CD1c-positive myeloid dendritic cell (primary cell): ENCODE results near the gene ZNF692.
"Not testable (repeated sequence)": the region's sequence is repeated elsewhere in the genome, so short reads cannot be mapped to it uniquely, and the experiment has no call there.

Experiments
- DNase-seq: peaks from one replicate; pipeline ENCODE4 v3.0.0-alpha.2; 2016; ENCODE audit errors: extremely low spot score

Gene ZNF692

GRCh38 chr1:248810000-248810726 is 48.7 kb downstream of the ZNF692 start:
- DNase-seq, result no peak

DNA sequence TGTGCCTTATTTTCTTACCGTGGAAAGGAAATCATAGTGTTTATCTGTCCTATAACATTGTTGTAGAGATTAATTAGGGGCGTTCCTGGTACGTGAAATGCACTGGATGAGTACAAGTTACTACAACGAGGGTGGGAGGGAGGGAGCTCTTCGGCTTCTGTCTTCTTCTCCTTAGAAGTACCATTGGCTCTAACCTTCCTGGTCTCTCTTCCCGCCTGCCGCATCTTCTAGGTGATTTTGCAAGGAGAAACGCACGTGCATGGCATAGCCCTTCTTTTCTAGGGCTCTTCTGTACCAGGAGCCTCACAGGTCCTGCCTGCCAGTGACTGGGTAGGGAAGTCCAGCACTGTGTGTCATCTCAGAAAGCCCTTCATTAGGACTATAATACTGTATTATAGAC is 50.0 kb downstream of the ZNF692 start:
- DNase-seq, result no peak

DNA sequence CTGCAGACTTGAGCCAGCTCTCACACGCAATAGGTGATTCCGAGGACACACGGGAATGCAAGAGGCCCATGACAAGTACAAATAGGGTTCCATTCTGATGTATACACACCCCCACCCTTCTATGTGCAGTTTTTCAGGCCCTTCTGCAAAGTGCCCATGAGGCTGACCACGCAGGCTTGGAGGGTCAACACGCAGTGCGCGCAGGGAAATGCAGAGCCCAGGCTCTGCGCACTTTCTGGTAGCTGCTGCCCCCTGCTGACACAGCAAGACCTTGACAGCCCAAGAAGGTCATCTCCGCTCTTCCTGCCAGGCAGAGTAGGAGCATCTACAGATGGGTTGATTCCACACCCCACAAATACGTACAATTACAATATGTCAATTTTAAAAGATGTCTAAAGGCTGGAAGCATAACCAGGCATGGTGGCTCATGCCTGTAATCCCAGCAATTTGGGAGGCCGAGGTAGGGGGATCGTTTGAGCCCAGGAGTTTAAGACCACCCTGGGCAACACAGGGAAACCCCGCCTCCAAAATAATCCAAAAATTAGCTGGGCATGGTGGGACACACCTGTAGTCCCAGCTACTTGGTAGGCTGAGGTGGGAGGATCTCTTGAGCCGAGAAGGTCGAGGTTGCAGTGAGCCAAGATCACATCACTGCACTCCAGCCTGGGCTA is 51.7 kb downstream of the ZNF692 start:
- peak; percentile 73 for DNase-seq

GRCh38 chr1:248805876-248806275 is 53.0 kb downstream of the ZNF692 start:
- peak; percentile 53 for DNase-seq

DNA sequence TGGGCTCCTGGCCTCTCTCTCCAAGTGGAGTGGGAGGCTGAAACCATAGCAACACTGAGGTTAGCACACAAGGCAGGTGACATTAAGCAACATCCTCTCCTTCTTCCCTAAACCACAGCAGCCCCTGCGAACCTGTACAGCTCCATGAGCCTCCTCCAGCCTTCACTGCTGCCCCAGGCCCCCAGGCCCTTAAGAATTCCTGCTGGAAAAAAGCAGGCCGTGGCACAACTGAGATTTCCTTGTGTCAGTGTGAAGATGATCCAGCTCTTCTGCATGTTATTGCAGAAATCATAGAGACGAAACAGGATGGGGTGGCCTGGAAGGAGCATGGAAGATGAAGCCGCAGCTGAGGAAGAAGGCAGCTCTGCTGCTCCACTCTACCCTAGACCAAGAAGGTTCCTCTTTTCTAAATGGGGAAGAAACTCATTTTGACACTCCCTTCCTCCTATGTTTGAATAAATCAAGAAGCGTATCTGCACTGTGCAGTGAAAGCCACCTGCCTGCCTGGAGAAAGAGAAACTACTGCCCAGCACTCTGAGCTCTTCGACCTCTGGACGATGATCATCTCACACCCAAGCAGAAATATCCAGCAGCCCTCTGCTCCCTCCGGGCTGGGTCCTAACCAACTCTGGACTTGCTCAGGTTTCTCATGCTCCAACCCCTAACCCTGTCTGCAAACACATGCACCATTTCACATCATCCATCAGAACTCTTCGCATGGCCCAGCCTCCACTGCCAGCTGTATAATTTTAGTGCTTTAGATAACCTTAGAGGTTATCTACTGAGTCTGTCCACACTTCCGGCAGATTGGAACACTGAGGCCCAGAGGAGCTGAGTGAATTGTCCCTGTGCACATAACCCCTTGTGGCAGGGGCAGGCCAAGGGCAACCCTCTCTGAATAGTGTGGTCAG is 53.9 kb downstream of the ZNF692 start:
- peak; percentile 82 for DNase-seq

- DNase-seq, result not testable (repeated sequence)
Measured at GRCh38 chr1:248803501-248803900, 55.4 kb downstream of the ZNF692 start.

GRCh38 chr1:248802454-248802853 is 56.4 kb downstream of the ZNF692 start:
- DNase-seq, result no peak

DNA sequence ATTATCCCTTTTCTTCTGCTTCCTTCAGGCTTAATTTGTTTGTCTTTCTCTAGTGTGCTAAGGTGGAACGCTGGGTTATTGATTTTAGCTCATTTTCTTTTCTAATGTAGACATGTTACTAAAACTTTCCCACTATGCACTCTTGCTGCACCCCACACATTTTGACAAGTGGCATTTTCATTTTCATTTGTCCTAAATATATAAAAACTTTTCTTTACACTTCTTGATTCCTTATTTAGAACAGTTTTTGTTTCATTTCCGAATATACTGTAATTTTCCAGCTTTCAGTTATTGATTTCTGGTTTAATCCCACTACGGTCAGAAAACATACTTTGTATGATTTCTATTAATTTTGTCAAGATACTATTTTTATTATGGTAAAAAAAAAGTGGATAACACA is 58.4 kb downstream of the ZNF692 start:
- no peak for DNase-seq
